ENCODE data around the gene PCSK4.

DNA sequence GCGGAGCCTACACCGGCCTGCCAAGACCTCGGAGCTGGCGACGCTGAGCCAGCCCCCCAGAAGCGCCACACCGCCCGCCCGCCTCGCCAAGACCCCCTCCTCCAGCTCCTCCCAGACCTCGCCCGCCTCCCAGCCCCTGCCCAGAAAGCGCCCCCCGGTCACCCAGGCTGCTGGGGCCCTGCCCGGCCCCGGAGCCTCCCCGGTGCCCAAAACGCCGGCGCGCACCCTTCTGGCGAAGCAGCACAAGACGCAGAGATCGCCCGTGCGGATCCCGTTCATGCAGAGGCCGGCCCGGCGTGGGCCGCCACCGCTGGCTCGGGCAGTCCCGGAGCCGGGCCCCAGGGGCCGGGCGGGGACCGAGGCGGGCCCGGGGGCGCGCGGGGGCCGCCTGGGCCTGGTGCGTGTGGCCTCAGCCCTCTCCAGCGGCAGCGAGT is 21.3 kb downstream of the PCSK4 start:
- TF ChIP-seq, protein P1, sequence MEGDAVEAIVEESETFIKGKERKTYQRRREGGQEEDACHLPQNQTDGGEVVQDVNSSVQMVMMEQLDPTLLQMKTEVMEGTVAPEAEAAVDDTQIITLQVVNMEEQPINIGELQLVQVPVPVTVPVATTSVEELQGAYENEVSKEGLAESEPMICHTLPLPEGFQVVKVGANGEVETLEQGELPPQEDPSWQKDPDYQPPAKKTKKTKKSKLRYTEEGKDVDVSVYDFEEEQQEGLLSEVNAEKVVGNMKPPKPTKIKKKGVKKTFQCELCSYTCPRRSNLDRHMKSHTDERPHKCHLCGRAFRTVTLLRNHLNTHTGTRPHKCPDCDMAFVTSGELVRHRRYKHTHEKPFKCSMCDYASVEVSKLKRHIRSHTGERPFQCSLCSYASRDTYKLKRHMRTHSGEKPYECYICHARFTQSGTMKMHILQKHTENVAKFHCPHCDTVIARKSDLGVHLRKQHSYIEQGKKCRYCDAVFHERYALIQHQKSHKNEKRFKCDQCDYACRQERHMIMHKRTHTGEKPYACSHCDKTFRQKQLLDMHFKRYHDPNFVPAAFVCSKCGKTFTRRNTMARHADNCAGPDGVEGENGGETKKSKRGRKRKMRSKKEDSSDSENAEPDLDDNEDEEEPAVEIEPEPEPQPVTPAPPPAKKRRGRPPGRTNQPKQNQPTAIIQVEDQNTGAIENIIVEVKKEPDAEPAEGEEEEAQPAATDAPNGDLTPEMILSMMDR (conservative IDR thresholded peaks at IDR 0.05; ENCODE audit: low read depth, low read length), result peak; percentile 23; the same call in 1 of the 2 replicates
- no peak for TF ChIP-seq EZH2phosphoT487 (IDR thresholded peaks at IDR 0.05; ENCODE audit: borderline replicate concordance, low read length)
